ENCODE measurements around the gene TMEM127.

The TMEM127 gene

DNA sequence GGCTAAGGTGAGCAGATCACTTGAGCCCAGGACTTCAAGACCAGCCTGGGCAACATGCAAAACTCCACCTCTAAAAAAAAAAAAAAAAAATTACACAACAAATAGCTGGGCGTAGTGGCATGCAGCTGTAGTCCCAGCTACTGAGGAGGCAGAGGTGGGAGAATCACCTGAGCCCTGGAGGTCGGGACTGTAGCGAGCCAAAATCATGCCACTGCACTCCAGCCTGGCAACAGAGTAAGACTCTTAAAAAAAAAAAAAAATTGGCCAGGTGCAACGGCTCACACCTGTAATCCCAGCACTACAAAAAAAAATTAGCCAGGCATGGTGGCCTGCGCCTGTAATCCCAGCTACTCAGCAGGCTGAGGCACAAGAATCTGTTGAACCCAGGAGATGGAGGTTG, 64.5 kb downstream of the TMEM127 start:
- CTCF ChIA-PET: no interaction called here
- POLR2A ChIA-PET (ENCODE audit: low non-redundant PET): no interaction called here
- no peak for DNase-seq (ENCODE audit: low spot score)
- H3K27ac ChIP-seq: peak overlapping the region; percentile 39
- TF ChIP-seq, protein P1, sequence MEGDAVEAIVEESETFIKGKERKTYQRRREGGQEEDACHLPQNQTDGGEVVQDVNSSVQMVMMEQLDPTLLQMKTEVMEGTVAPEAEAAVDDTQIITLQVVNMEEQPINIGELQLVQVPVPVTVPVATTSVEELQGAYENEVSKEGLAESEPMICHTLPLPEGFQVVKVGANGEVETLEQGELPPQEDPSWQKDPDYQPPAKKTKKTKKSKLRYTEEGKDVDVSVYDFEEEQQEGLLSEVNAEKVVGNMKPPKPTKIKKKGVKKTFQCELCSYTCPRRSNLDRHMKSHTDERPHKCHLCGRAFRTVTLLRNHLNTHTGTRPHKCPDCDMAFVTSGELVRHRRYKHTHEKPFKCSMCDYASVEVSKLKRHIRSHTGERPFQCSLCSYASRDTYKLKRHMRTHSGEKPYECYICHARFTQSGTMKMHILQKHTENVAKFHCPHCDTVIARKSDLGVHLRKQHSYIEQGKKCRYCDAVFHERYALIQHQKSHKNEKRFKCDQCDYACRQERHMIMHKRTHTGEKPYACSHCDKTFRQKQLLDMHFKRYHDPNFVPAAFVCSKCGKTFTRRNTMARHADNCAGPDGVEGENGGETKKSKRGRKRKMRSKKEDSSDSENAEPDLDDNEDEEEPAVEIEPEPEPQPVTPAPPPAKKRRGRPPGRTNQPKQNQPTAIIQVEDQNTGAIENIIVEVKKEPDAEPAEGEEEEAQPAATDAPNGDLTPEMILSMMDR (conservative IDR thresholded peaks at IDR 0.05; ENCODE audit: low read depth): no peak

DNA sequence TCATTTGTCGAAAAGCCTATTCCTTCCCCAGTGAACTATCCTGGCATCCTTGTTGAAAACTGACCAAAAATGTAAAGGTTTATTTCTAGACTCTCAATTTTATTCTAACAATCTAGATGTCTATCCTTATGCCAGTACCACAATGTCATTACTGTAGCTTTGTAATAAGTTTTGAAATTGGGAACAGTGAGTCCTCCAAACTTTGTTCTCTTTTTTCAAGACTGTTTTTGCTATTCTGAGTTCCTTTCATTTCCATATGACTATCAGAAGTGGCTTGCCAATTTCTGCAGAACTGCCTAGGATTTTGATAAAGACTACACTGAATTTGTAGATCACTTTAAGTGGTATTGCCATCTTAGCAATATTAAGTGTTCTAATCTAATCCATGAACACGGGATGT, 66.9 kb downstream of the TMEM127 start:
- no peak overlapping the region for H3K27ac ChIP-seq
- POLR2A ChIA-PET (ENCODE audit: low non-redundant PET): no interaction called here
- TF ChIP-seq, protein P1 (conservative IDR thresholded peaks at IDR 0.05; ENCODE audit: low read depth): no peak
- DNase-seq (ENCODE audit: low spot score): no peak
- CTCF ChIA-PET: no interaction called here
